Left forelimb (tissue), 1 donor: Measurements from ENCODE around the gene MAPK9.
"Not testable (repeated sequence)": the region's sequence is repeated elsewhere in the genome, so short reads cannot be mapped to it uniquely, and the experiment has no call there.

Experiments
- DNase-seq: peaks from one replicate; pipeline ENCODE4 v3.0.0-alpha.2; 2018; ENCODE audit warnings: low spot score

Gene MAPK9

GRCh38 chr5:180235077-180235476 is 56.8 kb downstream of the MAPK9 start:
- DNase-seq: no peak

- no peak for DNase-seq
Measured at GRCh38 chr5:180234271-180234670, 57.6 kb downstream of the MAPK9 start.

GRCh38 chr5:180233729-180234128 is 58.2 kb downstream of the MAPK9 start:
- DNase-seq: no peak

- no peak for DNase-seq
Measured at GRCh38 chr5:180230017-180230416, 61.9 kb downstream of the MAPK9 start.

DNA sequence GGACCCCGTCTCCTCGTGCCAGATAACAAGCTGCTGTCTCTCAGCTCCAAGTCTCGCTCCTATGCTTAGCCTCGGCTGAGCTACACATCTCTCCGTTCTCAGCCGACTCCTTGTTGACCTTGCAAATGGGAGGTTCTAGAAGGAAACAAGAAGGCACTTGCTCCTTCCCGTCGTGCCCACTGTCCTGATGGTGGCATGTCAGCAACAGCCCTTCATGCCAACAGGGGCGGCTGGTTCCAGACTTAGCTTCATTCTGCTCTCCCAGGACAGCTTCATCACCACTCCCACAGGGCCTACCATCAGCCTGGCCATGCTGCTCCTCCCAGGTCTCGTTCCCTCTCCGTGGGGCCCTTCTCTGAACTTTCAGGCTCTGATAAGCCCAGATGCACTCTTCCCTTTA is 69.8 kb downstream of the MAPK9 start:
- DNase-seq: no peak

GRCh38 chr5:180217797-180218196 is 74.1 kb downstream of the MAPK9 start:
- DNase-seq: no peak

DNA sequence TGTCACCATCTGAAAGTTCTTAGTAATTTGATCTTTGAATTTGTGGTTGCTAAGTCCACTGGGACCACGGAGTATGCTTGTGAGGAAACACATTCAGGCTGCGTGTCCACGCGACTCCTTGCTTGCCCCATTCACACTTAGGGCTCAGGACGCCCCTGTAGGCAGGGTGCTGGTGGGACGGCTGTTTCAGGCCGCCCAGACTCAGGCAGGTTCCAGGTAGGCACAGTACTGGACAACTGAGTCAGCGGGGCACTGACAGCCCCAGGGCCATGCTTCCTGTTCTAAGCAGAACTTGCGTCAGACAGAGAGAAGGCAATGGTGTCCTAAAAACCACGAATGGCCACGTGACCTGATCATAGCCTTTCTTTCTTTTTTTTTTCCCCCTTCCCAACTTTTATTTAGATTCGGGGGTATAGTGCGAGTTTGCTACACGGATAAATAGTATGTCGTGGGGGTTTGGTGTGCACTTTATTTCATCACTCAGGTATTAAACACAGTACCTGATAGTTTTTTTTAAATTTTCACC is 75.2 kb downstream of the MAPK9 start:
- no peak for DNase-seq

- no peak for DNase-seq
Measured at GRCh38 chr5:180215783-180216630, 75.9 kb downstream of the MAPK9 start.

DNA sequence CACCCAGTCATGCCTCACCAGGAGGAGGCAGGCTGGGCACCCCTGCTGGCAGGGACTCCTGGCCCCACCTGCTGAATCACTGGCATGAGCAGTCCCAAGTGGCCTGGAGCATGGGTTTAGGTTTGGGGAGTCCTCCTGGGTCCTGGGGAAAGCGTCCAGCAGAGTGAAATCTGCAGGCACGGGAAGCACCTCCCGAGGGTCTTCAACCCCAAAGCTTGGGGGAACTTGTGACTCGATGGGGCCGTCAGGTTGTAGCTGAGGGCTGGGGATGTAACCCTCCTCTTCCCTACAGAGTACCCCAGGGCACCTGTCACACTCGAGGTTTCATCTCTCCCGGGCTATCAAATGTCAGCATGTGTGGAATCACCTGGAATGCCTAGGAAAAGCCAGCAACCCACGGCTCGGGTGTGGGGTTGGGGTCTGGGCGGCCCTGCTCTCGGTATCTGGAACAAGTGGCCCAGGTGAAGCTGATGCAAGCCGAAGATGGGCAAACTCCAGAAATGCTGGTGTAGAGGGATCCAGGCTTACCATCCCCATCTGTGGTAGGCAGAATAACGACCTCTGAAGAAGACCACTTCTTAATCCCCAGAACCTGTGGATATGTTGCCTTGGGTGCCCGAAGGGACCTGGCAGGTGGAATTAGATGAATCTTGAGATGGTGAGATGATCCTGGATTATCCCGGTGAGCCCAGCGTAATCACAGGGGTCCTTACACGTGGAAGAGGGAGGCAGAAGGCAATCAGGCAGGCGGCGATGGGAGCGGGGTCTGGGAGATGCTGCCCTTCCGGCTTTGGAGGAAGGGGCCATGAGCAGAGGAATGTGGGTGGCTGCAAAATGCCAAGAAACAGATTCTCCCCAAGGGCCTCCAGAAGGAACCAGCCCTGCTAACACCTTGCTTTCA is 76.8 kb downstream of the MAPK9 start:
- no peak for DNase-seq

- no peak for DNase-seq
Measured at GRCh38 chr5:180213657-180214207, 78.2 kb downstream of the MAPK9 start.

DNA sequence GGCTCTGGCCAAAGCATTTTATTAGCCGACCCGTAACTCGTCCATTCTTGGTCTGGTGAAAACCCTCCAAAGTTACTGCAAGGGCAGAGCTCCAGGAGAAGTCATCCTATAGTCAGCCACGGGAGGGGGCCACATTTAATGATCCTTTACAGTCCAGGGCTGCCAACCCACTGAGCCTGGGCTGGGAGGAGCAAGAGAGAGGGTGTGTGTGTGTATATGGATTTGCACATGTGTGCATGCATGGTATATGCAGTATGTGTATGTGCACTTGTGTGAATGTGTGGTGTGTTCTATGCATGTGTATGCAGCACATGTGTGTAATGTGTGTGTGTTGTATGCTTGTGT is 78.7 kb downstream of the MAPK9 start:
- no peak for DNase-seq

DNA sequence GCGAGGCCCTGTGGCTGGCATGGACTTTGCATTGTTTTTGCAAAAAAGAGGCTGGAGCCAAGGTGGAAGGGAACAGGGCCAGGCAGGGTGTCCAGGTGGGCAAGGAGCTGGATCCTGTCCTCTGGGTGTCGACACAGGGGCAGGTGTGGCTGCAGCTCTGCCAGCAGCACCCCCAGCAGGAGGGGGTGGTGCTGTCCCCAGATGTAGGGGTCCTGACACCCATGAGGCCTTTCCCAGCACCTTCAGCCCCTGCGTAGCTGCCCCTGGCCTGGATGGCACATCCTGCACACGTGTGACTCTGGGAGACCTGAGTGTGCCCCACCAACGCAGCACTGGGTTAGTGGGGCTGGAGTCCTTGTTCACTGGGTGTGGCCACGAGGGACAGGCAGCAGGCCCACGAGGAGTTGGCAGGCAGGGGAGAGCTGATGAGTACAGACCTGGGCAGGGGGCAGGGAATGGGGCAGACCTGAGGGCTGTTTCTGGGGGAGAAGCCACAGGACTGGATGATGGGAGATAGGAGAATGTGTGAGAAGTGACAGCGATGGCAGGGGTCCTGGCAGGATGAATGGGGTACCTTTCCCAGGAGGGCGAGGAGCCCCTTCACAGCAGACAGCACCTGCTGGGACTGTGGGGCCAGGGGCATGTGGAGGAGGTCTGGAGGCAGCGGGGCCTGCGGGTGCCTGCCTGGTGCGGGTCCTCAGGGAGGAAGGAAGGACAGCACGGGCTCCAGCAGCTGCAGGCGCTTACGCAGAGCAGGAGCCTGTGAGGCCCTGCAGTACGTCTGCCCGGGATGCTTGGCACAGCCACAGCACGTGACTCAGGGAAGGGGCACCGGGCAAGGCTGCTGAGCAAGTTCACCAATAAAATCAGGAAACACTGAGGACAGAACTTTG is 79.3 kb downstream of the MAPK9 start:
- no peak for DNase-seq

- no peak for DNase-seq
Measured at GRCh38 chr5:180211761-180212035, 80.2 kb downstream of the MAPK9 start.

GRCh38 chr5:180210961-180211760 is 80.7 kb downstream of the MAPK9 start:
- no peak for DNase-seq

- DNase-seq: not testable (repeated sequence)
Measured at GRCh38 chr5:180210077-180210476, 81.8 kb downstream of the MAPK9 start.

DNA sequence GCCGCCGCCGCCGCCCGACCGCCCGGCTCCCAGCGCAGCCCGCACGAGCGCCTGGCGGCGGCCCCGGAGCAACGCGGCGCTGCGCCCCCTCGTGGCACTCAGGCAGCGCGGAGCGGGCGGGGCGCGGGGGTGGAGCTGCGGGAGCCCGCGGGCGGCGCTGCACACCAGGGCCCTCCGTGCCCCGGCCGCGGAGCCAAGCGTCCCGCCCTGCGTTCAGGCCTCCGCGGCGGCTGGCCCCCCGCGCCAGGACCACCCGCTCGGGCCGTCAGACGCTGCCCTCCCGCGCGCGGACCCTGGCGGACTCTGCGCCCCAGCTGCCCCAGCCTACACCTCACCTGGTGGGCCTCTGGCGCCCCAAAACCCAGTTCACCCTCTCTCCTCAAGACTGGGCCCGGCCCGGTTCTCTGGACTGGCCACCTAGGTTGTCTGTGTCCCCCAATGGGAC is 82.7 kb downstream of the MAPK9 start, which contains the start of gene RASGEF1C:
Gene RASGEF1C, minus strand, starts transcription at position 75 of the 445 bp plus-strand sequence. CDS start 71,159 bp downstream, outside the sequence.
- DNase-seq: no peak

GRCh38 chr5:180208435-180209081 is 83.3 kb downstream of the MAPK9 start:
- no peak for DNase-seq

DNA sequence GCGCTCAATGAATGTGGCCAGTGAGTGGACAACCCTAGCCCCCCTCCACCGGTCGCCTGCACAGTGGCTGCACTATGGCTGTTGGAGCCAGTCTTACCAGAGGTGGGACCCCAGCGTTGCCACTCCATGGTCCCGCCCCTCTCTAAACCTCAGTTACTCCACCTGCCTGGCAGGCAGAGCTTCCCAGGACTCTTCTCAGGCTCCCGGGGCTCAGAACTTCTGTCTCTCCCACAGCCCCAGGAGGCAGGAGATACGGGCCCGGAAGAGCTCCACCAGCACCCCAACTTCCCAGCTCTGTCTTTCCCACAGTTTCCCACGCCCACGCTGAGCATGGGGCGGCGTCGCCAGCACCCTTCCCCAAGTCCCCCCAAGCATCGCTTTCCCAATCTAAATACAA is 83.8 kb downstream of the MAPK9 start:
- DNase-seq: no peak

GRCh38 chr5:180207593-180207992 is 84.3 kb downstream of the MAPK9 start:
- DNase-seq: no peak

GRCh38 chr5:180206993-180207392 is 84.9 kb downstream of the MAPK9 start:
- no peak for DNase-seq
